T-helper 2 cell treated with Interferon-gamma antibody and Interleukin-4, amounts not matched to agents 5 μg/mL and 100 μg/mL, for 36 hours (primary cell): ENCODE results near the gene DNAH17.

ENCODE experiments used
- DNase-seq: peaks from one replicate; pipeline ENCODE4 v3.0.0; 2021; ENCODE audit warnings: low spot score
- H3K27ac Mint-ChIP-seq: one replicate; pipeline ENCODE4 v1.8.0; 2021; ENCODE audit warnings: mild to moderate bottlenecking, mixed read lengths
- H3K27me3 Mint-ChIP-seq: one replicate; pipeline ENCODE4 v1.8.0; 2021; ENCODE audit warnings: low read depth, mixed read lengths
- H3K36me3 Mint-ChIP-seq: one replicate; pipeline ENCODE4 v1.8.0; 2021; ENCODE audit warnings: low read depth, mixed read lengths
- H3K4me1 Mint-ChIP-seq: one replicate; pipeline ENCODE4 v1.8.0; 2021; ENCODE audit warnings: low read depth, mixed read lengths
- H3K4me3 Mint-ChIP-seq: one replicate; pipeline ENCODE4 v1.8.0; 2022; ENCODE audit warnings: mild to moderate bottlenecking, moderate library complexity, mixed read lengths
- H3K9me3 Mint-ChIP-seq: one replicate; pipeline ENCODE4 v1.8.0; 2021; ENCODE audit warnings: mixed read lengths

The DNAH17 gene

GRCh38 chr17:78558181-78558850, 18.9 kb downstream of the DNAH17 start:
- Mint-ChIP-seq H3K9me3 (no peaks in the 10 kb centered on the region), H3K4me3 (no peak overlapping the region), H3K27me3 (peaks cover 3% of the 10 kb centered on the region), H3K4me1 (no peaks in the 10 kb centered on the region), H3K36me3 (no peaks in the 10 kb centered on the region), H3K27ac (no peak overlapping the region)
- DNase-seq = no peak

GRCh38 chr17:78557598-78558039, 19.6 kb downstream of the DNAH17 start:
- Mint-ChIP-seq H3K9me3 (no peaks in the 10 kb centered on the region), H3K27ac (no peak overlapping the region), H3K27me3 (no peaks in the 10 kb centered on the region), H3K4me3 (no peak overlapping the region), H3K4me1 (no peaks in the 10 kb centered on the region), H3K36me3 (no peaks in the 10 kb centered on the region)
- DNase-seq = no peak

GRCh38 chr17:78556812-78557211, 20.4 kb downstream of the DNAH17 start:
- no peaks in the 10 kb centered on the region for H3K27me3 Mint-ChIP-seq
- no peaks in the 10 kb centered on the region for H3K36me3 Mint-ChIP-seq
- no peaks in the 10 kb centered on the region for H3K9me3 Mint-ChIP-seq
- no peak overlapping the region for H3K4me3 Mint-ChIP-seq
- DNase-seq = no peak
- no peaks in the 10 kb centered on the region for H3K4me1 Mint-ChIP-seq
- no peak overlapping the region for H3K27ac Mint-ChIP-seq

GRCh38 chr17:78555746-78556401, 21.3 kb downstream of the DNAH17 start:
- no peak overlapping the region for H3K27ac Mint-ChIP-seq
- no peak for DNase-seq
- H3K4me3 Mint-ChIP-seq = no peak overlapping the region
- no peaks in the 10 kb centered on the region for H3K36me3 Mint-ChIP-seq
- H3K27me3 Mint-ChIP-seq = no peaks in the 10 kb centered on the region
- H3K9me3 Mint-ChIP-seq = no peaks in the 10 kb centered on the region
- no peaks in the 10 kb centered on the region for H3K4me1 Mint-ChIP-seq

GRCh38 chr17:78550464-78550863, 26.7 kb downstream of the DNAH17 start:
- Mint-ChIP-seq H3K9me3 (no peaks in the 10 kb centered on the region), H3K36me3 (no peaks in the 10 kb centered on the region), H3K27me3 (peaks cover 3% of the 10 kb centered on the region), H3K27ac (no peak overlapping the region), H3K4me1 (no peaks in the 10 kb centered on the region), H3K4me3 (no peak overlapping the region)
- DNase-seq = no peak

GRCh38 chr17:78548725-78549124, 28.5 kb downstream of the DNAH17 start:
- no peak overlapping the region for H3K27ac Mint-ChIP-seq
- no peak overlapping the region for H3K4me3 Mint-ChIP-seq
- no peaks in the 10 kb centered on the region for H3K4me1 Mint-ChIP-seq
- no peaks in the 10 kb centered on the region for H3K9me3 Mint-ChIP-seq
- H3K36me3 Mint-ChIP-seq = no peaks in the 10 kb centered on the region
- peaks cover 3% of the 10 kb centered on the region for H3K27me3 Mint-ChIP-seq
- DNase-seq = no peak

GRCh38 chr17:78547035-78547434, 30.2 kb downstream of the DNAH17 start:
- Mint-ChIP-seq H3K4me3 (no peak overlapping the region), H3K36me3 (no peaks in the 10 kb centered on the region), H3K4me1 (no peaks in the 10 kb centered on the region), H3K27me3 (peaks cover 3% of the 10 kb centered on the region), H3K27ac (no peak overlapping the region), H3K9me3 (no peaks in the 10 kb centered on the region)
- no peak for DNase-seq

GRCh38 chr17:78546476-78546875, 30.7 kb downstream of the DNAH17 start:
- Mint-ChIP-seq H3K9me3 (no peaks in the 10 kb centered on the region), H3K27me3 (peaks cover 3% of the 10 kb centered on the region), H3K27ac (no peak overlapping the region), H3K36me3 (no peaks in the 10 kb centered on the region), H3K4me1 (peaks cover 4% of the 10 kb centered on the region), H3K4me3 (no peak overlapping the region)
- DNase-seq = no peak

- Mint-ChIP-seq H3K27me3 (peaks cover 3% of the 10 kb centered on the region), H3K36me3 (no peaks in the 10 kb centered on the region), H3K27ac (no peak overlapping the region), H3K4me3 (no peak overlapping the region), H3K4me1 (peaks cover 6% of the 10 kb centered on the region), H3K9me3 (no peaks in the 10 kb centered on the region)
- no peak for DNase-seq
Measured at GRCh38 chr17:78544881-78545755, 32.1 kb downstream of the DNAH17 start.

- Mint-ChIP-seq H3K4me3 (no peak overlapping the region), H3K9me3 (no peaks in the 10 kb centered on the region), H3K27me3 (no peaks in the 10 kb centered on the region), H3K4me1 (peaks cover 8% of the 10 kb centered on the region), H3K36me3 (no peaks in the 10 kb centered on the region), H3K27ac (peak overlapping the region; percentile 18)
- DNase-seq = no peak
Measured at GRCh38 chr17:78541488-78542206, 35.5 kb downstream of the DNAH17 start.

GRCh38 chr17:78539781-78540180, 37.4 kb downstream of the DNAH17 start:
- Mint-ChIP-seq H3K4me1 (peaks cover 21% of the 10 kb centered on the region), H3K36me3 (no peaks in the 10 kb centered on the region), H3K27me3 (no peaks in the 10 kb centered on the region), H3K9me3 (no peaks in the 10 kb centered on the region), H3K4me3 (no peak overlapping the region), H3K27ac (no peak overlapping the region)
- DNase-seq = no peak

- no peaks in the 10 kb centered on the region for H3K27me3 Mint-ChIP-seq
- H3K4me1 Mint-ChIP-seq = peaks cover 23% of the 10 kb centered on the region
- no peak for DNase-seq
- H3K36me3 Mint-ChIP-seq = no peaks in the 10 kb centered on the region
- H3K27ac Mint-ChIP-seq = no peak overlapping the region
- no peaks in the 10 kb centered on the region for H3K9me3 Mint-ChIP-seq
- no peak overlapping the region for H3K4me3 Mint-ChIP-seq
Measured at GRCh38 chr17:78538033-78538776, 39.0 kb downstream of the DNAH17 start.

GRCh38 chr17:78537217-78537860, 39.9 kb downstream of the DNAH17 start:
- no peaks in the 10 kb centered on the region for H3K9me3 Mint-ChIP-seq

More at GRCh38 chr17:78537217-78537860, 39.9 kb downstream of the DNAH17 start:
- Mint-ChIP-seq H3K27me3 (no peaks in the 10 kb centered on the region), H3K4me3 (no peak overlapping the region), H3K36me3 (no peaks in the 10 kb centered on the region), H3K27ac (no peak overlapping the region), H3K4me1 (peaks cover 25% of the 10 kb centered on the region)
- no peak for DNase-seq
